ENCODE data around the gene KCNT1.

DNA sequence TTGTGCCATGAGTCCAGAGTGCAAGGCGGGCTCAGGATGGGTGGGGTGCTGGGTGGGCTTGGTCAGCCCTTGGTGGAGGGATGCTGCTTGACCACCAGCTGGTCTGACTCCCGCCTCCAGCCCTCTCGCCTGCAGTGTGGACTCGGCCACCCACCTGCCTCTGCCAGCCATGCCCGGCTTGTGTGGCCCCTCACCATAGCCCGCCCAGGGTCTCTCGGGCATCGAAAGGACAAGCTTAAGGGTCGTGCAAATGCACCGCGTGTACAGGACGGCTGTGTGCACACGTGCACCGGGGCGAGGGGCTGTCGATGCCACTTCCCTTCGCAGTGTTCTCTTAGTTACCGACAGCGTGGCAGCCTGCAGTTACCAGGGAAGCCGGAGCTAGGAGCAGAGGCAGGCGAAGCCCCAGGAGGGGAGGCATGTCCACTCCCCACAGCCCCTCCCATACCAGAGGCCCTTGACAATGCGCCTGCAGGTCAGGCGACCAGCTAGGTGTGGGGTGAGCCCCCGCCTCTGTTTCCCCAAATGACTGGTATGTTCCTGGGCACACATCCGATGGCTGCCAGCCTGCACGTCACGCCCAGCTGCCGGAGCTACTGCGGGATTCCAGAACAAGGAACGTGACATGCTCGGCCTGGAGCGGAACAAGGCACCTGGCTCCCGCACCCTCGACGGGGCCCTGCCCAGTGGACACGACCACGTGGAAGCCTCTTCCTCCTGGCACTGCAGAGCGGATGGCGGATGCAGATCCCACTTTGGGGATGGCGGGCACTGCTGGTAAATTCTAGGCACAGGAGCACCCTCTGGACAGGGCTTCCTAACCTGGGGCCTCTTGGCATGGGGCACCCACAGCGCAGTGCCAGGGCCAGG, 31.0 kb upstream of the KCNT1 start:
- TF ChIP-seq, protein P1, sequence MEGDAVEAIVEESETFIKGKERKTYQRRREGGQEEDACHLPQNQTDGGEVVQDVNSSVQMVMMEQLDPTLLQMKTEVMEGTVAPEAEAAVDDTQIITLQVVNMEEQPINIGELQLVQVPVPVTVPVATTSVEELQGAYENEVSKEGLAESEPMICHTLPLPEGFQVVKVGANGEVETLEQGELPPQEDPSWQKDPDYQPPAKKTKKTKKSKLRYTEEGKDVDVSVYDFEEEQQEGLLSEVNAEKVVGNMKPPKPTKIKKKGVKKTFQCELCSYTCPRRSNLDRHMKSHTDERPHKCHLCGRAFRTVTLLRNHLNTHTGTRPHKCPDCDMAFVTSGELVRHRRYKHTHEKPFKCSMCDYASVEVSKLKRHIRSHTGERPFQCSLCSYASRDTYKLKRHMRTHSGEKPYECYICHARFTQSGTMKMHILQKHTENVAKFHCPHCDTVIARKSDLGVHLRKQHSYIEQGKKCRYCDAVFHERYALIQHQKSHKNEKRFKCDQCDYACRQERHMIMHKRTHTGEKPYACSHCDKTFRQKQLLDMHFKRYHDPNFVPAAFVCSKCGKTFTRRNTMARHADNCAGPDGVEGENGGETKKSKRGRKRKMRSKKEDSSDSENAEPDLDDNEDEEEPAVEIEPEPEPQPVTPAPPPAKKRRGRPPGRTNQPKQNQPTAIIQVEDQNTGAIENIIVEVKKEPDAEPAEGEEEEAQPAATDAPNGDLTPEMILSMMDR (optimal IDR thresholded peaks at IDR 0.05 in 1 of 3, IDR thresholded peaks at IDR 0.05 in 1 of 3, conservative IDR thresholded peaks at IDR 0.05 in 1 of 3; ENCODE audit: extremely low read depth in 1 of 3, insufficient read depth in 2 of 3, low read length in 3 of 3): no peak
- no peak for TF ChIP-seq EZH2 (IDR thresholded peaks at IDR 0.05; ENCODE audit: low read length)

Measured in keratinocyte (primary cell).